GM12865 (cell line): Measurements from ENCODE around the gene MAIP1.
A peak's percentile ranks its signal among the peaks of the same experiment; 100 is the strongest.

Experiments used
- DNase-seq: peaks from one replicate; pipeline ENCODE4 v3.0.0; 2010; ENCODE audit warnings: low read depth
- H3K4me3 ChIP-seq: 2 replicates; pipeline ENCODE4 v1.5.1; 2011; ENCODE audit warnings: mild to moderate bottlenecking, low read depth, low read length, control low read depth
- CTCF ChIP-seq: IDR thresholded peaks from 2 replicates; pipeline ENCODE4 v1.5.1; 2011; ENCODE audit warnings: low read length, control low read depth, low read depth, inconsistent platforms; ENCODE audit not compliant: insufficient read depth; ENCODE audit errors: missing control alignments

MAIP1 gene

GRCh38 chr2:199946836-199947235, 8.5 kb upstream of the MAIP1 start:
- H3K4me3 ChIP-seq: no peak overlapping the region
- TF ChIP-seq CTCF: no peak
- DNase-seq: no peak

GRCh38 chr2:199950396-199950795, 5.0 kb upstream of the MAIP1 start:
- DNase-seq: no peak
- no peak overlapping the region for H3K4me3 ChIP-seq
- no peak for TF ChIP-seq CTCF

- DNase-seq: no peak
- no peak for TF ChIP-seq CTCF
- no peak overlapping the region for H3K4me3 ChIP-seq
Measured at GRCh38 chr2:199951023-199951422, 4.4 kb upstream of the MAIP1 start.

GRCh38 chr2:199955007-199955338, 409 bp upstream of the MAIP1 start:
- no peak for DNase-seq
- no peak for TF ChIP-seq CTCF
- H3K4me3 ChIP-seq: peak overlapping the region; percentile 90

- H3K4me3 ChIP-seq: peak overlapping the region; percentile 90
- DNase-seq: no peak
- no peak for TF ChIP-seq CTCF
Measured at GRCh38 chr2:199956062-199956380, 639 bp downstream of the MAIP1 start.

GRCh38 chr2:199958014-199958413, 2.6 kb downstream of the MAIP1 start:
- no peak for TF ChIP-seq CTCF
- no peak overlapping the region for H3K4me3 ChIP-seq
- DNase-seq: no peak

- no peak overlapping the region for H3K4me3 ChIP-seq
- no peak for TF ChIP-seq CTCF
- peak; percentile 19 for DNase-seq
Measured at GRCh38 chr2:199962203-199962602, 6.8 kb downstream of the MAIP1 start.
